ENCODE results near the gene SUGP1. TPM values are rescaled to one million over a fixed set of nuclear protein-coding genes. Genes with fewer than 3 reads are reported as not detected.

SUGP1 gene
- total RNA-seq, 2 donors from 2014 or later: 13.5 to 16.3 TPM

DNA sequence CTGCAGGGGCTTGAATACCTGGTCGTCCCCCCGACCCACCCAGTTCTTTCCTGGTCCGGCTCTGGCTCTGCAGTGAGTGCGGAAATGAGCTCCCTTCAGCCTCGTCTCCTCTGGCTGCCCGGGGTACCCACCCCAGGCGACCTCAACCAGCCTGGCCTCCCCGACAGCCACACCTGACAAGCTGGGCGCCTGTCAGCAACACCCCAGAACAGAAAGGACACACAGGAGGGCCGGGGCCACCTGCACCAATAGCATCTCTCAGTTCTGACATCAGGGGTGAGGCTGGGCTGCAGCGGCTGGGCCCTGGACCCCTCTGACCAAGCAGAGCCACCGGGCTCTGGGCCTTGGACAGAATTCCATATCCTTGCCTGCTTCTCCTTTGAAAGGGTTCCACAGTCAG lies 19.7 kb downstream of the SUGP1 start:
- H3K27ac ChIP-seq: no peak overlapping the region
- H3K4me1 ChIP-seq: no peaks in the 10 kb centered on the region
- intact Hi-C loops (cut with DNase I): no loop called here
- no peaks in the 10 kb centered on the region for H3K27me3 ChIP-seq
- peaks cover 0 to 21% of the 10 kb centered on the region in 2 donors for H3K36me3 ChIP-seq (replicated peaks in 1 of 2; ENCODE audit: insufficient read depth in 1 of 2, low read depth in 2 of 2)
- H3K4me3 ChIP-seq: no peak overlapping the region
- TF ChIP-seq POLR2A (IDR thresholded peaks at IDR 0.05): no peak
- TF ChIP-seq, protein P1, sequence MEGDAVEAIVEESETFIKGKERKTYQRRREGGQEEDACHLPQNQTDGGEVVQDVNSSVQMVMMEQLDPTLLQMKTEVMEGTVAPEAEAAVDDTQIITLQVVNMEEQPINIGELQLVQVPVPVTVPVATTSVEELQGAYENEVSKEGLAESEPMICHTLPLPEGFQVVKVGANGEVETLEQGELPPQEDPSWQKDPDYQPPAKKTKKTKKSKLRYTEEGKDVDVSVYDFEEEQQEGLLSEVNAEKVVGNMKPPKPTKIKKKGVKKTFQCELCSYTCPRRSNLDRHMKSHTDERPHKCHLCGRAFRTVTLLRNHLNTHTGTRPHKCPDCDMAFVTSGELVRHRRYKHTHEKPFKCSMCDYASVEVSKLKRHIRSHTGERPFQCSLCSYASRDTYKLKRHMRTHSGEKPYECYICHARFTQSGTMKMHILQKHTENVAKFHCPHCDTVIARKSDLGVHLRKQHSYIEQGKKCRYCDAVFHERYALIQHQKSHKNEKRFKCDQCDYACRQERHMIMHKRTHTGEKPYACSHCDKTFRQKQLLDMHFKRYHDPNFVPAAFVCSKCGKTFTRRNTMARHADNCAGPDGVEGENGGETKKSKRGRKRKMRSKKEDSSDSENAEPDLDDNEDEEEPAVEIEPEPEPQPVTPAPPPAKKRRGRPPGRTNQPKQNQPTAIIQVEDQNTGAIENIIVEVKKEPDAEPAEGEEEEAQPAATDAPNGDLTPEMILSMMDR (IDR thresholded peaks at IDR 0.05): no peak
- 95 to 98% methylated on average over 7 to 11 of the region's 12 CpGs for WGBS, 2 donors
- H3K9me3 ChIP-seq: no peaks in the 10 kb centered on the region
- no peak for DNase-seq
- ATAC-seq: no peak

- TF ChIP-seq, protein P1 (IDR thresholded peaks at IDR 0.05): no peak
- WGBS, 2 donors: 77 to 79% methylated on average over 8 to 9 of the region's 9 CpGs
- ATAC-seq: no peak
- H3K27me3 ChIP-seq: no peaks in the 10 kb centered on the region
- intact Hi-C loops (cut with DNase I): no loop called here
- peaks cover 0 to 5% (median 0%) of the 10 kb centered on the region in 3 donors for H3K9me3 ChIP-seq
- no peak overlapping the region for H3K4me3 ChIP-seq
- peaks cover 5 to 14% of the 10 kb centered on the region in 2 donors for H3K36me3 ChIP-seq (replicated peaks in 1 of 2; ENCODE audit: insufficient read depth in 1 of 2, low read depth in 2 of 2)
- no peaks in the 10 kb centered on the region for H3K4me1 ChIP-seq
- H3K27ac ChIP-seq: no peak overlapping the region
- DNase-seq: no peak
Observed at GRCh38 chr19:19297759-19298158, 22.6 kb downstream of the SUGP1 start.

GRCh38 chr19:19296953-19297689 lies 23.2 kb downstream of the SUGP1 start:
- Histone ChIP-seq H3K27ac (no peak overlapping the region), H3K4me3 (no peak overlapping the region), H3K9me3 (peaks cover 0 to 7% (median 0%) of the 10 kb centered on the region in 3 donors), H3K27me3 (no peaks in the 10 kb centered on the region), H3K36me3 (replicated peaks in 1 of 2; ENCODE audit: insufficient read depth in 1 of 2, low read depth in 2 of 2) (peaks cover 7 to 15% of the 10 kb centered on the region in 2 donors), H3K4me1 (no peaks in the 10 kb centered on the region)
- WGBS, 2 donors: 86 to 91% methylated on average over 12 to 18 of the region's 19 CpGs
- TF ChIP-seq POLR2A (IDR thresholded peaks at IDR 0.05): no peak
- TF ChIP-seq, protein P1 (IDR thresholded peaks at IDR 0.05): no peak
- ATAC-seq: no peak
- intact Hi-C loops (cut with DNase I): no loop called here
- no peak for DNase-seq

- Histone ChIP-seq H3K36me3 (replicated peaks in 1 of 2; ENCODE audit: insufficient read depth in 1 of 2, low read depth in 2 of 2) (peaks cover 7% of the 10 kb centered on the region in 2 donors), H3K27me3 (no peaks in the 10 kb centered on the region), H3K9me3 (peaks cover 0 to 7% (median 0%) of the 10 kb centered on the region in 3 donors), H3K27ac (no peak overlapping the region), H3K4me1 (no peaks in the 10 kb centered on the region), H3K4me3 (no peak overlapping the region)
- intact Hi-C loops (cut with DNase I): no loop called here
- TF ChIP-seq, protein P1 (IDR thresholded peaks at IDR 0.05): no peak
- no peak for TF ChIP-seq POLR2A (IDR thresholded peaks at IDR 0.05)
- DNase-seq (no peak), ATAC-seq (no peak)
- 82 to 88% methylated on average over 4 of the region's 4 CpGs for WGBS, 2 donors
Observed at GRCh38 chr19:19294914-19295313, 25.4 kb downstream of the SUGP1 start.

DNA sequence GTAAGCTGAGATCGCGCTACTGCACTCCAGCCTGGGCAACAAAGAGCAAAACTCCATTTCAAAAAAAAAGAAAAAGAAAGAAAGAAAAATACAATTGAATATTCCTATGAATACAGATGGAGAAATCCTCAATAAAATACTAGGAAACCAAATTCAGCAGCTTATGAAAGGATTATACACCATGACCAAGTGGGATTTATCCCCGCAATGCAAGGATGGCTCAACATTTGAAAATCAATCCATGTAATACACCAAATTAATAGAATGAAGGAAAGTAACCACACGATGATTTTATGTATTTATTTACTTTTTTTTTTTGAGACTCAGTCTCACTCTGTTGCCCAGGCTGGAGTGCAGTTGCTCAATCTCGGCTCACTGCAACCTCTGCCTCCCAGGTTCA lies 27.7 kb downstream of the SUGP1 start:
- TF ChIP-seq, protein P1 (IDR thresholded peaks at IDR 0.05): no peak
- no peak for TF ChIP-seq POLR2A (IDR thresholded peaks at IDR 0.05)
- DNase-seq: no peak
- no peak overlapping the region for H3K27ac ChIP-seq
- H3K36me3 ChIP-seq (replicated peaks in 1 of 2; ENCODE audit: insufficient read depth in 1 of 2, low read depth in 2 of 2): peaks cover 7 to 9% of the 10 kb centered on the region in 2 donors
- no peaks in the 10 kb centered on the region for H3K4me1 ChIP-seq
- no peak overlapping the region for H3K4me3 ChIP-seq
- H3K27me3 ChIP-seq: no peaks in the 10 kb centered on the region
- no peak for ATAC-seq
- H3K9me3 ChIP-seq: peaks cover 0 to 7% (median 0%) of the 10 kb centered on the region in 3 donors
- intact Hi-C loops (cut with DNase I): no loop called here
- 93 to 98% methylated on average over 5 of the region's 5 CpGs for WGBS, 2 donors

Data from body of pancreas (tissue), 4 donors.